HT1080 (cell line): ENCODE results near the gene PTPRN2. TPM values are rescaled to one million over a fixed set of nuclear protein-coding genes. Genes with fewer than 3 reads are reported as not detected.
"Not testable (repeated sequence)": the region's sequence is repeated elsewhere in the genome, so short reads cannot be mapped to it uniquely, and the experiment has no call there.

Source experiments
- DNase-seq: peaks from one replicate; pipeline ENCODE4 v3.0.0-alpha.2; 2015; ENCODE audit warnings: low read depth
- total RNA-seq: library from RNA; depleted of rRNA; stranded (reverse); fragments of >200 nt; shearing (Covaris generic); gene quantifications from 2 replicates; pipeline ENCODE4 v1.2.3, GENCODE V29; 2014

The PTPRN2 gene
- total RNA-seq, 1 experiment from 2014 or later, result 0.31 TPM

- not testable (repeated sequence) for DNase-seq
These were observed 740.9 kb downstream of the PTPRN2 start for GRCh38 chr7:157846746-157847145.

- no peak for DNase-seq
These were observed 741.4 kb downstream of the PTPRN2 start for GRCh38 chr7:157846271-157846670.

- peak; percentile 69 for DNase-seq
These were observed 742.3 kb downstream of the PTPRN2 start for GRCh38 chr7:157845203-157845835.

GRCh38 chr7:157844611-157845010 is 743.0 kb downstream of the PTPRN2 start:
- DNase-seq, result no peak

- no peak for DNase-seq
These were observed 743.5 kb downstream of the PTPRN2 start for GRCh38 chr7:157844141-157844540.

- no peak for DNase-seq
These were observed 744.1 kb downstream of the PTPRN2 start for GRCh38 chr7:157843336-157844140.

- no peak for DNase-seq
These were observed 745.8 kb downstream of the PTPRN2 start for GRCh38 chr7:157841773-157842370.

GRCh38 chr7:157840914-157841772 is 746.5 kb downstream of the PTPRN2 start:
- no peak for DNase-seq

- DNase-seq, result no peak
These were observed 747.3 kb downstream of the PTPRN2 start for GRCh38 chr7:157840174-157840913.

GRCh38 chr7:157839672-157840167 is 747.9 kb downstream of the PTPRN2 start:
- no peak for DNase-seq

- no peak for DNase-seq
These were observed 748.4 kb downstream of the PTPRN2 start for GRCh38 chr7:157839226-157839625.

- no peak for DNase-seq
These were observed 750.1 kb downstream of the PTPRN2 start for GRCh38 chr7:157837561-157837960.

GRCh38 chr7:157837047-157837446 is 750.6 kb downstream of the PTPRN2 start:
- DNase-seq, result no peak

GRCh38 chr7:157834501-157835163 is 753.0 kb downstream of the PTPRN2 start:
- no peak for DNase-seq

- DNase-seq, result no peak
These were observed 754.6 kb downstream of the PTPRN2 start for GRCh38 chr7:157832866-157833607.

GRCh38 chr7:157832421-157832820 is 755.2 kb downstream of the PTPRN2 start:
- DNase-seq, result no peak

GRCh38 chr7:157832006-157832405 is 755.6 kb downstream of the PTPRN2 start:
- no peak for DNase-seq

GRCh38 chr7:157831143-157831905 is 756.3 kb downstream of the PTPRN2 start:
- DNase-seq, result no peak

GRCh38 chr7:157830331-157830730 is 757.3 kb downstream of the PTPRN2 start:
- no peak for DNase-seq
